ENCODE measurements around the gene ADGRG4. TPM values are rescaled to one million over a fixed set of nuclear protein-coding genes. Genes with fewer than 3 reads are reported as not detected.

ADGRG4 gene
- total and polyA plus RNA-seq, 2 of the 8 experiments (the other 6 are each of a cell fraction or from before 2014, with no cell fraction given): not detected

GRCh38 chrX:136336623-136337022 is 35.9 kb downstream of the ADGRG4 start:
- Histone ChIP-seq H3K9ac (replicated peaks in 1 of 4; ENCODE audit: extremely low read depth in 1 of 4, low read depth in 3 of 4, low read length in 3 of 4) (no peak overlapping the region), H3K27ac (ENCODE audit: low read depth, low read length) (no peak overlapping the region), H3K23me2 (ENCODE audit: low read depth, low read length) (no peaks in the 10 kb centered on the region), H3K56ac (replicated peaks; ENCODE audit: insufficient read length, low read depth, low read length) (no peak overlapping the region), H3K23ac (ENCODE audit: insufficient read length) (no peak overlapping the region), H3K14ac (ENCODE audit: insufficient read length) (no peak overlapping the region), H3K18ac (ENCODE audit: extremely low read depth, low read length) (no peak overlapping the region), H3K79me2 (ENCODE audit: control insufficient read depth in 1 of 2, insufficient read depth in 2 of 2, low read length in 2 of 2) (no peaks in the 10 kb centered on the region), H3K4me3 (ENCODE audit: extremely low read depth in 1 of 4, insufficient read depth in 2 of 4, low read depth in 3 of 4, low read length in 4 of 4) (no peak overlapping the region), H2BK12ac (ENCODE audit: low read depth, low read length) (no peak overlapping the region), H3K4me2 (ENCODE audit: insufficient read depth in 1 of 2, low read depth in 2 of 2, low read length in 2 of 2) (no peak overlapping the region), H4K91ac (replicated peaks; ENCODE audit: insufficient read length, low read length) (no peak overlapping the region), H3K4ac (replicated peaks; ENCODE audit: insufficient read length, low read depth, low read length) (no peak overlapping the region), H4K8ac (ENCODE audit: extremely low read depth, insufficient read depth, low read length) (no peak overlapping the region), H3K27me3 (replicated peaks in 1 of 4; ENCODE audit: control insufficient read depth in 3 of 4, extremely low read depth in 1 of 4, insufficient read depth in 3 of 4, low read length in 3 of 4) (no peaks in the 10 kb centered on the region; a peak in 1 of 7 replicates), H4K5ac (ENCODE audit: insufficient read length, low read depth, low read length) (no peak overlapping the region), H2AFZ (ENCODE audit: low read length) (no peak overlapping the region), H3K36me3 (ENCODE audit: control insufficient read depth in 2 of 4, insufficient read depth in 4 of 4, low read length in 3 of 4) (no peaks in the 10 kb centered on the region), H2BK20ac (ENCODE audit: low read length) (no peak overlapping the region), H2BK15ac (ENCODE audit: low read length) (no peak overlapping the region), H4K20me1 (replicated peaks in 1 of 2; ENCODE audit: control insufficient read depth in 1 of 2, insufficient read depth in 2 of 2, low read length in 2 of 2) (no peaks in the 10 kb centered on the region), H3K4me1 (replicated peaks in 1 of 4; ENCODE audit: control insufficient read depth in 3 of 4, insufficient read depth in 4 of 4, low read length in 3 of 4) (no peaks in the 10 kb centered on the region), H3K9me3 (ENCODE audit: insufficient read depth in 2 of 2, low read depth in 1 of 2, low read length in 1 of 2) (no peaks in the 10 kb centered on the region), H2AK5ac (ENCODE audit: low read depth, low read length) (no peak overlapping the region), H2BK120ac (replicated peaks; ENCODE audit: low read depth, low read length) (no peak overlapping the region), H3K79me1 (ENCODE audit: low read depth, low read length) (no peaks in the 10 kb centered on the region), H2BK5ac (ENCODE audit: low read depth, low read length) (no peak overlapping the region)
- DNase-seq (ENCODE audit: low read depth in 1 of 2, low spot score in 2 of 2): no peak
- ChIA-PET CTCF (ENCODE audit: partially characterized antibody) (interaction anchor here (0.6 to 1.3 kb wide), 12 partner anchors 8 to 581 kb away, joined by 3 to 10 read pairs (median 4); no protein-coding TSS in a partner anchor), POLR2A (ENCODE audit: partially characterized antibody) (no interaction called here)
- no peak for FAIRE-seq
- whole genome bisulfite sequencing, 2 experiments (ENCODE audit: extremely low coverage in 1 of 2, insufficient coverage in 1 of 2, insufficient read length in 1 of 2, insufficient replicate concordance in 2 of 2, low coverage in 1 of 2, low lambda C conversion rate in 2 of 2, missing lambda C conversion rate in 1 of 2): 86% methylated on average over 1 of the region's 1 CpG; no CpG with 5 or more reads in 1 of the 2 experiments
- TF ChIP-seq, protein P1, sequence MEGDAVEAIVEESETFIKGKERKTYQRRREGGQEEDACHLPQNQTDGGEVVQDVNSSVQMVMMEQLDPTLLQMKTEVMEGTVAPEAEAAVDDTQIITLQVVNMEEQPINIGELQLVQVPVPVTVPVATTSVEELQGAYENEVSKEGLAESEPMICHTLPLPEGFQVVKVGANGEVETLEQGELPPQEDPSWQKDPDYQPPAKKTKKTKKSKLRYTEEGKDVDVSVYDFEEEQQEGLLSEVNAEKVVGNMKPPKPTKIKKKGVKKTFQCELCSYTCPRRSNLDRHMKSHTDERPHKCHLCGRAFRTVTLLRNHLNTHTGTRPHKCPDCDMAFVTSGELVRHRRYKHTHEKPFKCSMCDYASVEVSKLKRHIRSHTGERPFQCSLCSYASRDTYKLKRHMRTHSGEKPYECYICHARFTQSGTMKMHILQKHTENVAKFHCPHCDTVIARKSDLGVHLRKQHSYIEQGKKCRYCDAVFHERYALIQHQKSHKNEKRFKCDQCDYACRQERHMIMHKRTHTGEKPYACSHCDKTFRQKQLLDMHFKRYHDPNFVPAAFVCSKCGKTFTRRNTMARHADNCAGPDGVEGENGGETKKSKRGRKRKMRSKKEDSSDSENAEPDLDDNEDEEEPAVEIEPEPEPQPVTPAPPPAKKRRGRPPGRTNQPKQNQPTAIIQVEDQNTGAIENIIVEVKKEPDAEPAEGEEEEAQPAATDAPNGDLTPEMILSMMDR (IDR thresholded peaks at IDR 0.05; ENCODE audit: control extremely low read depth in 1 of 3, insufficient read depth in 1 of 3, low read depth in 1 of 3, low read length in 3 of 3): peak in 1 of 3 experiments; percentile 19; a peak in 1 of 4 replicates
- TF ChIP-seq RBBP5 (IDR thresholded peaks at IDR 0.05; ENCODE audit: borderline replicate concordance, low read depth, low read length) (no peak), CBX8 (IDR thresholded peaks at IDR 0.05; ENCODE audit: borderline replicate concordance, low read depth, low read length) (no peak)
